Measurements from ENCODE around the gene ADGRL3.
"Not testable (repeated sequence)": the region's sequence is repeated elsewhere in the genome, so short reads cannot be mapped to it uniquely, and the experiment has no call there.

ADGRL3 gene

DNA sequence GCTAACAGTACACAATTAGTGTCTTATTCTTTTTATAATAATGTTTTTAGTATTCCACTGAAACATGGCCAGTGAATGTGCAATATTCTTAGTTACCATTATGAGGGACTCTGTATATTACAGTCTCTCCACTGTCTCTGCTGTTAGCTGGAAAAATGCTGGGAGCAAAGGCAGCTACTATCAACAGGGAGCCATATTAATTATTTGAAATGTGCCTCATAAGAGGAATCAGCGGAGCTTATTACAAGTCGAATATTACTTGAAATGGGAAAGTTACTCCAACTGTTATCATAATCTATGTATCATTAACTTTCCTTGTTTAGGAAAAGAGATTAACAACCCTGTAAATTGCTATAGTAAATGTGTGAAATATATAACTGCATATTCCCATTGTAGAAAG lies 612.0 kb downstream of the ADGRL3 start:
- no peak for DNase-seq (ENCODE audit: low read depth in 3 of 3)

GRCh38 chr4:61817071-61817470 lies 616.9 kb downstream of the ADGRL3 start:
- no peak for DNase-seq (ENCODE audit: low read depth in 3 of 3)

- no peak for DNase-seq (ENCODE audit: low read depth in 3 of 3)
Measured at GRCh38 chr4:61820136-61820535, 620.0 kb downstream of the ADGRL3 start.

DNA sequence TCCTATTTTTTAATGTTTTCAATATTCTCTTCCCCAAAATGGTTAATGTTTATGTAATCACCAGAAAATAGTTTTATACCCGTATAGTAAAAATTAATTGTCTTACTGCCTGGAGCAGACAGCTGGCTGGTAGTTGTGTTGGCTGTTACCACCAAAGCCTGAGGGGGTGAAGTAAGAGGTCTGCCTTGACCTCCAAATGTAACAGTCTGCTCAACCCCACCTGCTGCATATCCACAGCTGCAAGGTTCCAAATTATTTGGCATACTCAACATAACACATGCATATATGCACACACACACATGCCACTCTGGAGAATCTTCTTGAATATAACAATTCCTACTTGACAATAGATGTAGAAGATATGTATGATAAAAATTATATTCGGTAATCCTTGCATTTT lies 624.3 kb downstream of the ADGRL3 start:
- DNase-seq (ENCODE audit: low read depth in 3 of 3), result no peak

- no peak for DNase-seq (ENCODE audit: low read depth in 3 of 3)
Measured at GRCh38 chr4:61827907-61828391, 627.8 kb downstream of the ADGRL3 start.

GRCh38 chr4:61828960-61829359 lies 628.8 kb downstream of the ADGRL3 start:
- DNase-seq (ENCODE audit: low read depth in 3 of 3), result no peak

DNA sequence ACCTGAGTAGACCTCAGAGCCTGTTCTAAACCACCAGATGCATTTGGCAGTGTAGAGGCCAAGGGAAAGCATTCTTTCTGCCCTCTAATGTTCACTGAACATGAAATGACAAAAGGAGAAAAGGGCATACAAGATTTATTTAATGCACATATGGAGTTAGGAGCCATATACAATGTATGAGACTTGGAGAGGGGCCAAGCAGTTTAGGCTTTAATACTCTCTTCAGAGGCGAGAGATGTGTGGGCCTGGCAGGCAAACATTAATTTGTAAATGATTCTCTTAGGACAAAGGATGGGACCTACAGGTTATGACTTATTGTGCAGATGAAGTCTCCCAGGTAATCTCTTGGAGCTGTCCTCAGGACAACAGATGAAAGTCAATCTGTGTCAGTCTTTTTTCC lies 631.9 kb downstream of the ADGRL3 start:
- DNase-seq (ENCODE audit: low read depth in 3 of 3), result no peak

GRCh38 chr4:61837395-61837794 lies 637.3 kb downstream of the ADGRL3 start:
- no peak for DNase-seq (ENCODE audit: low read depth in 3 of 3)

DNA sequence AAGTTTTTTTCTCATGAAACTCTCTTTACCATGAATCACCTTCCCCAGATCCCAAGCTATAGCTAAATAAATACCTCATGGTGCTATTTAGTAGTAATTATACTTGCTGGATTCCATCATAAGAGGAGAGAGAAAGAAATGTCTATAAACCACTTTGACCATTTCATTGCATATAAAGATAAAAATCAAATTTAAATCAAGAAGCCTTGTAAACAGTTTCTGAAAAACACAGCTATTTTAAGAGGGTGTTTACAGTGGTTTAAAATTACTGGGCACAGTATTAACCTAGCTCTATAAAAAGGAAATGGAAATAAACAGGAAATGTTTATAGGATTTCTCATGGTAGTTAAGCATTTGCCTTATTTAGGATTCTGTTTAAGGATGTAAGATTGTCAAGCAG lies 637.9 kb downstream of the ADGRL3 start:
- no peak for DNase-seq (ENCODE audit: low read depth in 3 of 3)

GRCh38 chr4:61841714-61842113 lies 641.6 kb downstream of the ADGRL3 start:
- DNase-seq (ENCODE audit: low read depth in 3 of 3), result no peak

- no peak for DNase-seq (ENCODE audit: low read depth in 3 of 3)
Measured at GRCh38 chr4:61851126-61851525, 651.0 kb downstream of the ADGRL3 start.

GRCh38 chr4:61852105-61852504 lies 652.0 kb downstream of the ADGRL3 start:
- not testable (repeated sequence) for DNase-seq (ENCODE audit: low read depth in 3 of 3)

GRCh38 chr4:61853041-61853440 lies 652.9 kb downstream of the ADGRL3 start:
- DNase-seq (ENCODE audit: low read depth in 3 of 3), result no peak

- DNase-seq (ENCODE audit: low read depth in 3 of 3), result no peak
Measured at GRCh38 chr4:61860376-61860775, 660.2 kb downstream of the ADGRL3 start.

DNA sequence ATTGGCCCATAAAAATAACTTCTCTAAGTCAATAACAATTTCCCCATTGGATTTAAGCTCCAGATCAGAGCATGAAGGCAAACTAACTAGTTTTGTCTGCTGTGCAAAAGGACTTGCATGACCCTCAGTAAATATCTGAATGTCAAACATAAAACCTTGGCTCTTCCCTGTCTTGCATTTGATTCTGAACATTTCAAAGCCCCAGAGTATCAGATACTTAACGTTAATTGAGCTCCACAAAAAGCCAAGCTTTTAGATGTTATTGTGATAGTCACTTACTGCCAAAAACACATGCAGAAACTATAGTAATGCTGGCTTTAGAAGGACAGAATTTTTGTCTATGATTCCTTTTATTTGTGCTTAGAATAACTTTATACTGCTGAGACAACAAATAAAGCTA lies 664.2 kb downstream of the ADGRL3 start:
- no peak for DNase-seq (ENCODE audit: low read depth in 3 of 3)

DNA sequence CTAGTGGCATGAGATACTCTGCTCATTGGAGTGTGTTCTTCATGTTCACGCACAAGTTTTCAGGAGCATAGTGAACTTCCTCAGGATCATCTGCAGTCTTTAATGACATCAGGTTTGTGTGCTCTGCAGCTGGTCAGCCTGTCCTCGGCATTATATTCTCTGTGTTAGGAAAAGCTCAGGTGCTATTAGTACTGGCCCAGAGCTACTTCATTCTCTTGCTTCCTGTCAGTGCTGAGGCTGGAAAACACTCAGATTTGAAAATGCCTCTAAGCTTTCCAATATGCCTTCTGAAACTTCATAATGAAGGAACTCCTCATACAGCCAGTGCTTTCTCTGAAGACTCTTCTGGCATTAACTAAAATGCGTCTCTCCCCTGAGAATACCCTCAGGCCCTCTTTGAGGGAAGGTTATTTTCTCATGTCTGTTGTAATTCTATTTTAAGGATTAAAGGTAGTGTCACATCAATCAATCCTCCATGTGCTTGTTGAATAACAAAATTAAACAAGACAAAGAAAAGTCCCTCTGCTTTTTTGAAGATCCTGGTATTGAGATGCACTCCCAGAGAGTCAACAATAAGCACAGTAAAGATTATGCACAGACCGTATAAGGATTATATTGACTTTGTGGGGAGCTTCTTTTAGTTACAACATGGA lies 666.4 kb downstream of the ADGRL3 start:
- no peak for DNase-seq (ENCODE audit: low read depth in 3 of 3)

- DNase-seq (ENCODE audit: low read depth in 3 of 3), result no peak
Measured at GRCh38 chr4:61872983-61873382, 672.9 kb downstream of the ADGRL3 start.

- no peak for DNase-seq (ENCODE audit: low read depth in 3 of 3)
Measured at GRCh38 chr4:61877266-61877665, 677.1 kb downstream of the ADGRL3 start.

DNA sequence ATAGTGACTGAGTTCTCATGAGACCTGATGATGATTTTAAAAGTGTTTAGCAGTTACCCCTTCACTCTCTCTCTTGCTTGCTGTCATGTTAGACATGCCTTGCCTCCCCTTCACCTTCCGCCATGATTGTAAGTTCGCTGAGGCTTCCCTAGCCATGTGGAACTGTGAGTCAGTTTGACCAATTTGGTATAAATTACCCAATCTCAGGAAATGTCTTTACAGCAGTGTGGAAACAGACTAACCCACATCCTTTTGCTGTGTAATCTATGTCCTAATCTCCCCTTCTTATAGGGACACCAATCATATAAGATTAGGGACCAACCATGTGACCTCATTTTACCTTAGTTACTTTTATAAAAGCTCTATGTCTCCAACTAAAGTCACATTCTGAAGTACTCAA lies 677.8 kb downstream of the ADGRL3 start:
- no peak for DNase-seq (ENCODE audit: low read depth in 3 of 3)

- no peak for DNase-seq (ENCODE audit: low read depth in 3 of 3)
Measured at GRCh38 chr4:61882381-61882780, 682.3 kb downstream of the ADGRL3 start.

DNA sequence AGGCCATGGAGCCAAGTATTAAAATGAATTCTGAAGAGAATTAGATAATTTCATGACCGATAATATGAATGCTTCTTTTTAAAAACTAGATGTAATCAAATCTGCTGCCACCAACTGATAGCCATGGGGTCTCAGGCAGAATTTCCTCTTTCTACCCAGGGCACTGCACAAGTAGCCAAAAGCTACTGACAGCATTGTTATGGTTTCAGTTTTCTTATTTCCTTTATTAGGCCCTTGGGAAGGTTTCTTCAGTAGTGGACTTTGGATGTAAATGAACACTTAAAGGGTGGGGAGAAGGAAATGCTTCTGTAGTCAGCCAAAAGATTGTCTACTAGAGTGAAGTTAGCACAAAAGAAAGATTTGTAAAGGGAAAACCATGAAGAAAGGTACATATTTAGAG lies 686.0 kb downstream of the ADGRL3 start:
- DNase-seq (ENCODE audit: low read depth in 3 of 3), result no peak

DNA sequence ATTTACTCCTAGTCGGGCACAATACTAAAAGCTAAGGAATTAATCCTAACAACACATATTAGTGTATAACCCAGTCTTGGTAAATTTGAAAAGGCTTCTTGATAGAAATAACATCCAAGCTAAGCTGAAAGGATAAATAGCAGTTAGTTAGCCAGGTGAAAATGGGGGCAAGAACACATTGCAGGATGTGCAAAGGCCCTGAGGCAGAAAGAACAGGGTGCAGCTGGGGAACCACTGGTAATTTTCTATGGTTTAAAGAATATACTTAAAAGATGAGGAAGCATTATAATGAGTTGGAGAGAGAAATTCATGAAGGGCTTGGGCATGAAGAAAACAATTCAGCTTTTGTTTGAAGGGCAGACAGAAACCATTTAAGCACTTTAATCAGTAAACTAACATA lies 689.0 kb downstream of the ADGRL3 start:
- DNase-seq (ENCODE audit: low read depth in 3 of 3), result no peak

DNA sequence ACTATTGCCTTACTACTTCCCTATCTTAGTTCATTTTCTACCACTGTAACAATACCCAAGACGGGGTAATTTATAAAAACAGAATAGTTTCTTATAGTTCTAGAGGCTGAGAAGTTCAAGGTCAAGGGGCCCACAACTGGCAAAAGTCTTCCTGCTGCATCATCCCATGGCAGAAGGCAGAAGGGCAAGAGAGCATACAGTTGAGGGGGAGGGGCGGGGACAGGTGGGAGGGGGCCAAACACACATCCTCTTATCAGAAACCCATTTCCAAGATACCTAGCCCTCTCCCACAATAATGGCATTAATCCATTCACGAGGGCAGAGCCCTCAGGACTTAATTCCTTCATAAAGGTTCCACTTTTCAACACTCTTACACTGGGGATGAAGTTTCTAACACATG lies 690.2 kb downstream of the ADGRL3 start:
- DNase-seq (ENCODE audit: low read depth in 3 of 3), result no peak

GRCh38 chr4:61891953-61892352 lies 691.8 kb downstream of the ADGRL3 start:
- no peak for DNase-seq (ENCODE audit: low read depth in 3 of 3)

All from stimulated activated CD4-positive, alpha-beta T cell treated with anti-CD3 and anti-CD28 coated beads, TNF-alpha, amount 100 ng/mL, for 48 hours (primary cell).